HT1080 (cell line): Measurements from ENCODE around the gene NHSL1. TPM values are rescaled to one million over a fixed set of nuclear protein-coding genes. Genes with fewer than 3 reads are reported as not detected.

Source experiments
- DNase-seq: peaks from one replicate; pipeline ENCODE4 v3.0.0-alpha.2; 2015; ENCODE audit warnings: low read depth
- total RNA-seq: library from RNA; depleted of rRNA; stranded (reverse); fragments of >200 nt; shearing (Covaris generic); gene quantifications from 2 replicates; pipeline ENCODE4 v1.2.3, GENCODE V29; 2014

NHSL1 gene
- total RNA-seq, 1 experiment from 2014 or later, result 7.5 TPM

DNA sequence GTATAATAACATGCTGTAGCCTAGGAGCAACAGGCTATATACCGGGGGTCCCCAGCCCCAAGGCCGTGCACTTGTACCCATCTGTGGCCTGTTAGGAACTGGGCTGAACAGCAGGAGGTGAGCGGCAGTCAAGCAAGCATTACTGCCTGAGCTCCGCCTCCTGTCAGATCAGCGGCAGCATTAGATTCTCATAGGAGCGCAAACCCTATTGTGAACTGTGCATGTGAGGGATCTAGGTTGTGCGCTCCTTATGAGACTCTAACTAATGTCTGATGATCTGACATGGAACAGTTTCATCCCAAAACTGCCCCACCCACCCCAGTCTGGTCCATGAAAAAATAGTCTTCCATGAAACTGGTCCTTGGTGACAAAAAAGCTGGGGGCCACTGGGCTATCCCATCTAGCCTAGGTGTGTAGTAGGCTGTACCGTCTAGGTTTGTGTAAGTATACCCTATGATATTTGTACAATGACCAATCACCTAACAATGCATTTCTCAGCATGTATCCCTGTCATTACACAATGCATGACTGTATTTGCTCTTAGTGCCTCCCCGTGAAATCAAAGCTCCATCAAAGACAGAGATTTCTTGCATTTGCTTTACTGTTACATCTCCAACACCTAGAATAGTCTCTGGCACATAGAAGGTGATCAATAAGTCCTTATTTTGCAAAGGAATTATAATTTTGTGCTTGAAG is 30.8 kb downstream of the NHSL1 start:
- peak; percentile 77 for DNase-seq

DNA sequence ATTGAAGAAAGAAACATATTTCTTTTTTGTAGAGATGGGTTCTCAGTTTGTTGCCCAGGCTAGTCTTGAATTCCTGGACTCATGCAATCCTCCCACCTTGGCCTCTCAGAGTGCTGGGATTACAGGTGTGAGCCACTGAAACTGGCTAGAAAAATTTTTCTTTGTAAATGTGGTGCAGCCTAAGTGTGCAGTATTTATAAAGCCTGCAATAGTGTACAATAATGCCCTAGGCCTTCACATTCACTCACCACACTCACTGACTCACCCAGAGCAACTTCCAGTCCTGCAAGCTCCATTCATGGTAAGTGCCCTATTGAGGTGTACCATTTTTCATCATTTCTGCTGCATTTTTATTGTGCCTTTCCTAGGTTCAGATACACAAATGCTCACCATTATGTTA is 31.4 kb downstream of the NHSL1 start:
- DNase-seq, result peak; percentile 52

DNA sequence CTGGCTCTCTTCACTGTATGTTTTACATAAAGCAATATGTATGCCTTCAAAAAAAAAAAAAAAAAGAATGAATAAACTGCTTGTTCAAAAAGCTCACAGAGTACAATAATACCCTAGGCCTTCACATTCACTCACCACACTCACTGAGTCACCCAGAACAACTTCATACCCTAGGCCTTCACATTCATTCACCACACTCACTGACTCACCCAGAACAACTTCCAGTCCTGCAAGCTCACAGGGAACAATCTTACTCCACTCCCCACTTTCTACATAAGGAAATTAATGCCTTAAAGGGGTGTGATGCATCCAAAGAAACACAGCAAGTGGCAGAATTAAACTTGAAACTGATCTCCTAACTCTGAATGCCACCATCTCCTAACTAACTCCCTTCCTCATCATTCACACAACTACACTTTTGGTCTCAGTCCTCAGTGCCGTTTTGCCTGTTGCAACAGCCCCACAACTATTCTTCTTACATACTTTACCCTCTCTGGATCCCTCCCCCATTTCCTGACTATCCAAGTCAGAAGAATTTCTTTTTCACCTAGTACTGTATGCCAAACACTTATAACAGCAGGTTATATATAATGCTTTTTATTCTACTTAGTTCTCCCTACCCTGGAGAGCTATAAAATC is 34.2 kb downstream of the NHSL1 start:
- DNase-seq, result peak; percentile 99

DNA sequence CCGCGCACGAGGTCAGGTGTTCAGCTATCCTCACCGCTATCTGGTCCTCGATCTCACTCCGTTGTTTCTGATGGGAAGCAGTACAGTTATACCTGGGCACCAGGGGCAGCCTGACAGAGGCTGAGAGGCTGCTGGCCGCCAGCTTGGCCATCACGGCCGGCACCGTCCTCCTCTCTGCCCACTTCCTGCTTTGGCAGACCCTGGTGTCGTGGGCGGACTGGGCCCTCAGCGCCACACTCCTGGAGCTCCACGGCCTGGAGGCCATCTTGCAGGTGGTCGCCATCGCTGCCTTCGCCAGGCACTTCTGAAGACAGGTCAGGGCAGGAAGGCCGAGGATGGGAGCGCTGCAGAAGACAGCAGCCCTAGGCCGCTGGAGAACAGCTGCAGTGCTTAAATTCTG is 35.2 kb downstream of the NHSL1 start:
- no peak for DNase-seq

DNA sequence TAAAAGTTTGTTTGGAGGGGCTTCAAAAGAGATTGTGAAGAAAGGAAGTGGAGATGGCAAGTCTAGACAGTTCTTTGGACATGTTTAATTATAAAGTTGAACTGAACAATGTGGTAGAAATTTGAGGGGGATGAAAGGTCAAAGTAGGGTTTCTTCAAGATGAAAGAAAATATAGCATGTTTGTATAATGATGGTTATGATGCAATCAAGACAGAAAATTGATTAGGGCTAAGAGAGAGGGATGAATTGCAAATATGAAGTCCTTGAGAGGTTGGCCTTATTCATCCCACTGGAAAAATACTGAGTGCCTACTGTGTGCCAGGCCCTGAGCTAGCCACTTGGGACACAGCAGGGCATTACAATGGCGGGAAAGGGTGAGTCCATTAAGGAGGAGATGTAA is 37.6 kb downstream of the NHSL1 start:
- no peak for DNase-seq

DNA sequence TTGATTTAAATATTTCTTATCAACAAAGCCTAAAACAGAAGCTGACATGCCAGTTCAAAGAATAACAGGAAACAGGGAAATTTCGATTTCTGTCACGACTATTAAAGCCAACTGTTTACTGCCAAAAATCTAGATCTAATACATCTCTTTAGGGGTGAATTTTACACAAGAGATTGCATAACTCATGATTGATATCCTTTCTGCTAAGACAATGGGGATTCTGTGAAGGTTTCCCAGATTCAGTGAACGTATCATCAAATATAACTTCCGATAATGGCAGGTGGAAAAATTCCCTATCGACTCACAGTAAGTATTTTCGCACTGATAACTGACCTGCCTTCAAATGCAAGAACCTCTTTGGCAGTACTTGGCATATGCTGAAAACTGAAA is 42.9 kb downstream of the NHSL1 start:
- no peak for DNase-seq

DNA sequence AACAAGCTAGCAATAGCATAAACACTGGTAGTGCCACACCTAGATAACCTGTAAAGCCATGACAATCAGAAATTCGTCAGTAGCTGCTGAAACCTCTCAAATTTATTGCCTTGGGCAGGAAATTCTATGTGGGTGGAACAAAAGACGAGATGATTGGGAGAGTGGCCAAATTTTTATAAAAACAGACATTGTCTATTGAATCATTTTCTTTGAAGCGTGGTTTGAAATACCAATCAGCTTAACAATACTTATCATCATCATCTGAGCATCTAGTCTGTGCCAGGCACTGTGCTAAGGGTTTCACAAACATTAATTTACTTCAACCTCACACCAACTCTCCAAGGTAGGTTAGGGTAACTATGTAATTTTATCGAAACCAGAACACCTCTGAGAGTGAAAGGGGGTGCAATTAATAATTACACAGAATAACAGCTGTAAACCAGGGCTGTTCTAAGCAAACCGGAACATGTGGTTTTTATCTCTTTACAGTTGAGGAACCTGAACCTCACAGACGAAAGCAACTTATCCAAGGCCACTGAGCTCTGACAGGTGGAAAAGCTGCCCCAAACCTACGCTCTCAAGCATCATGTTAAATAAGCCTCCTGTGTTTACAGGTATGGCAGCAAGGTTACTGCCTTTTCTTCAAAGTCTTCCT is 43.4 kb downstream of the NHSL1 start:
- peak; percentile 71 for DNase-seq

DNA sequence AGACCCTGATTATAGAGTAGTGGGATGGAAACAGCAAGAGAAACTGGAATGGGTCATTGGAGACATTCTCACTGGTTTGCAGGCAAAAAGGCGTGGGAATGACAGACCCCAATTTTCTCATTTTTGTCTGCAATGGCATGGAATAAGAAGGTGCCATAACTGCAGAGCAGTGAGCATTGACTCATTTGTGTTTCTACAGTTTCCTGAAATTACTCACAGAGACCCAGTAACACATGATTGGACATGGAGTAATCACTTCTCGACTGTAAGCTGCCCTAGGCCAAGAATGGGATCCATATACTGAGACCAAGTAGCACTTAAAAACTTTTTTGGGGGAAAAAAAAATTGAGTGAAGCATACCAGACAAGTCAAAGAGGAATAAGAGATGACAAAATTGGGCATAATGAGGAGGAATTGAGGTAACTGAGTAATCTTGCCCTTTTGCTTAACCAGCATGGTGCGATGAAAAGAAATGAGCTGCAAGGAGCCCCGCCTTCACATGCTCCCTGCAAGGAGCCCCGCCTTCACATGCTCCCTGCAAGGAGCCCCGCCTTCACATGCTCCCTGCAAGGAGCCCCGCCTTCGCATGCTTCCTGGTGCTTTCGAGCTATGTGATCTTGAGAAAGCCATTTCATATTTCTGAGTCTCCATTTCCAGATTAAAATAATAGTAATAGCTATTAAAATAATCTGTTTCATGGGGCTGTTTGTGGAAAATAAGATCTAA is 44.1 kb downstream of the NHSL1 start:
- peak; percentile 29 for DNase-seq

DNA sequence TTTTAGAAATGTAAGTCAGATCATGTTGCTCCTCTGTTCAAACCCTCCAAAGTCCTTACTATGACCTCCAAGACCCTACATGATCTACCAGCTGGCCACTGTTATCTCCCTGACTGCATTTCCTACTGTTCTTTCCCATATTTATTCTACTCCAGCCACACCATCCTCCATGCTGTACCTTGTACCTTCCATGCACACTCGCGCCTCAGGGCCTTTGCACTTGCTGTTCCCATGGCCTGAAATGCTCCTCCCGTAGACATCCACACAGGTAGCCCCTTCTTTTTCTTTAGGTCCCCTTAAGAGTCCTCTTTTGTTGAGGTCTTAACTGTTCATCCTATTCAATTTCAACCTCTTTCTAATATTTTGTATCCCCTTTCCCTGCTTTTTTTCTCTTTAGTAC is 48.3 kb downstream of the NHSL1 start:
- DNase-seq, result no peak

DNA sequence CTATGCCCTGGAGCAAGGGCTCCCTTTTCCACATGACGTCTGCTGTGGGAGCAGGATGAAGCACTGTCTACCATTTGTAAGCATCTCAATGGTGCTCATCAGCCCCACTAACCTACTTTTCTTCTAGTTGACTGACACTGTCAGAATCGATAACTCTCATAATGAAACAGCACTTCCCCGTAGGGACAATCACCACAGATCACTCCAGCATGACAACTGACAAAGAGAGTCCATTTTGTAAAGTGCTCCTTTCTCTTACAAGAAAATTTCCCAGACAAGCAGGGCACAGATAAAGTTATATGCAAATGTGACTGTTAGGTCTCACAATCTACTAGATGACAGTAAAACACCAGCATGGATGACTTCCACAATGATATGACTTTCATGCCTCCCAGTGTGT is 48.8 kb downstream of the NHSL1 start:
- no peak for DNase-seq

DNA sequence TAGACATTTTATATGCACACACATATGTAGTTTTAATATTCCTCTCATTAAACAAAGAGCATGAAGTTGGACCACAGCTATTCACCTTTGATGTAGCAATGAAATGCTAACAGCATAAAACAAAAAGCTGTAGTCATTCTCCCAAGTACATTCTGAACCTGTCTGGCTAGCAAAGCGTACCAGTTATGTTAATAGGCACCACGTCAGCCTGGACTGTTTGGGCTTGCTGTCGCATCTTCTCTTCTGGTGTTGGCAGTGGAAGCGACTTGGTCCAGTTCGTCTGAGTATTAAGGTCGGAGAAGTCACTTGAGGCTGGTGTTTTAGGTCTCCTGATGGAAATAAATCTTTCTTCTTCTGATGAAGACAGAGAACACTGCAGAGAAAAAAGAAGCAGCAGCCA is 52.5 kb downstream of the NHSL1 start:
- DNase-seq, result no peak

DNA sequence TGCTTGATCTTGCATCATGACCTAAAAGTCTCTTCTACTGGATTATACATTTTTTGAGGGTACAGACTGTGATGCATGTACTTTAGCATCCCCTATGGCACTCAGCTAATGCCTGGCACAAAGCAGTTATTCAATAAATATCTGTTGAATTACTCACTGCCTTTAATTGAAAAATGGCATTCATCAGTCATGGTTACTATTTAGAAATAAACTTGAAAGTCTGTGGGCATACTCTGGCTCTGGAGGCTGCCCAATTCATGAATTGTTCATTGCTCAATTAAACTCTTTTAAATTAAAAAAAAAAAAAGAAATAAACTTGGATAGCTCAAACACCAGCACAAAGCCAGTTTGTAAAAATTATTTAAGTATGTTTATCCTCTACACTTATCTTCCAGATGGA is 55.3 kb downstream of the NHSL1 start:
- no peak for DNase-seq

DNA sequence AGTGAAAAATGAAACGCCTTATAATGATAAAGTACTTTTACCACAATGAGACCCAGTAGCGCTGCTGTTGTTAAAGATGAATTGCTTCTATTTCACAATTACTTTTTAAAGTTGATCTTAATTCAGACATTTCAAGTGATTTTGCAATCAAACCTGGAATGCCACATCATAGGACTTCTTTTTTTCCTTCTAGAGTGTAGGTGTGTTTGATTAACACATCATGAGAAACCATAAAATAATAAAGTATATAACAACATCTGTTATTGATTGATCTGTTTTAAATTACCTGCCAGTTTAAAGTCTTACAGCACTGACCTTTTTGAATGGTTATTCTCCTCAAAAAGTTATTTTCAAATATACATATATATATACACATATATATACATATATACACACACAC is 56.6 kb downstream of the NHSL1 start:
- DNase-seq, result no peak

DNA sequence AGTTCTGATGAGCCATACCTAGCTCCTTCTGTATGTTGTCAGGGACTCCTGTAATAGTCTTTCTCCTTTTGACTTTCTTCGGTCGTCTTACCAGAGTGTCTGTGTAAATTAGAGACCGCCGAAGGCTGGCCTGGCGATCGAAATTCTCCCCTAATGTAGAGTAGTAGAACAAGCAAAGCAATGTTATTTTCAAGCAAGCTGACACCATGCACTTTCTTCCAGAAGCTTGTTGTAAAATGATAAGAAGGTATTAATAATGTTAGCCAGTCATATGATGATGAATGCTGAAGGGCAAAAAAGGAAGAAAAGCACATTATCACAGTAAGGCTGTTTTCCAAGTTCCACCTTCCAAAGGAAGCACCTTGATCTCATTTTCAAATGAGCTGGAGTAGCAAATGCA is 57.3 kb downstream of the NHSL1 start:
- no peak for DNase-seq

DNA sequence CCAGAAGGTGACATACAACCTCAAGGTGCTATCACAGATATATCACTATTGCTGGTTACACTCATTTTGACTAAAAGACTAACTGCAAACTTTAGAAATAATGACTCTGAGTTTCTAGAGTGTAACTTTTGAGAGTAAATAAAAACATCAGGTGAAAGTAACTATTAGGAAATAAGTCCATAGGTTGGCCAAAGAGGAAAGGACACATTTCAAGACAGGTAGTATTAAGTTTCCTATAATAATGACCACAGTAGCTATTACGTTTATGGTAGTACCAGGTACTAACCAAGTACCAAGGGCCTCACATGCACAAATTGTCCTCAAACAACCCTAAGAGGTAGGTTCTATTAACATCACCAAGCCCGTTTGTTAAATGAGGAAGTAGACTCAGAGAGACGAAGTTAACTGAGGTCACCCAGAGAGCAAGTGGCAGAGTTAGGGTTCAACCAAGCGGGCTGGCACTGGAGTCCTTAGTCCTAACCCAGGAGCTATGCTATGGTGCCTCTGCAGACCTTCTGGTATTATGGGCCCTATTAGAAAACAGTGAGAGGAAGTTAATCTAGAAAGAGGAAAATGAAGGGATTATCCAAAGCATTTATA is 58.4 kb downstream of the NHSL1 start:
- no peak for DNase-seq

DNA sequence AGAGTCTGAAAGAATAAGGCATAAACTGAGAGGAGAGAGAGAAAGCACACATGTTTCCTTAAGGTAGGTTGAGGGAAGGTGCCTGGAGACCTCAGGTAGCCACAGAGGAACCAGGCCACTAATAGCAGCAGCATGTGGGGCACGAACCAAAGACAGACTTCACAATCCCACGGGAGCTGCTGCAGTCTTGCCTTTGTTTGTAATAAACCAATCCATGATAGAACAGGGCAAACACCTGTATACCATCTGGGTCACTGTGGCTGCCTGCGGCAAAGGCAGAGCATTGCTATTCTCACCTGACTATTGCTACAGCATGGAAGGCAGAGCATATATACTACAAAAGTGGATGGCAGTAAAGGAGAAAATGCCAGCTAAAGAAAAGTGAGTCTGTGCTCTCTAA is 59.0 kb downstream of the NHSL1 start:
- no peak for DNase-seq

DNA sequence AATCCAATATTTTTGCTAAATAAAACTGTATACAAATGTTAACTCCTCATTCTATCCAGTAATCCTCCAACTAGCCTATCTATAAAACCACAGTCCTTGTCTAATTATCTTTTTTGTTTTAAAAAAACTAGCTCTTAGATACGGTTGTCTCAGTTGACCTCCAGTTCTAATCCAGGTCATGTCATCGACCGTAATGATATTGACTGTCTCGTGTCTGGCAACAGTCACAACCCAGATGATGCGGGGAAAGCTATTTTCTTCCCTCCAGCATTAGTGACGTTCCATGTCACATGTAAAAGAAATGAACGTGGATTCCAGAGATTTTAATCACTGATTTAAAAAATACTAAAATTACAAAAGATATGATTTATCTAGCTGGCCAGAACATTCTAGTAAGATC is 59.7 kb downstream of the NHSL1 start:
- no peak for DNase-seq

DNA sequence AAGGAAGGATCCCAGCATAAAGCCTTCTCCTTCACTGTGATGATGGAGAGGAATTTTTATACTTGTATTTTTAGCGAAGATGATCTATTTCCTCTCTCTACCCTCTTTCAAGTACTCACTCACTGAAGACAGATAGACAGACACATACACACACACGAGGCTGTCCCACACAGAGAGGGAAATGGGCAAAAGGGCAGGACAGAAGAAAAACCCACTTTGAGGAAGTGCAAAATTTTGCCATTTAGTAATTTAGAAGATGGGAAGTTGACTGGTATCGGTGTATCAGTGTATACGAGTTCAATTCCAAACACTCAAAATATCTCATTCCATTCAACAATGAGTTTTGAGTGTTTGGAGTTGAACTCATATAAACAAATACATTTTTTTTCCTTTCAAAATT is 64.4 kb downstream of the NHSL1 start:
- no peak for DNase-seq

DNA sequence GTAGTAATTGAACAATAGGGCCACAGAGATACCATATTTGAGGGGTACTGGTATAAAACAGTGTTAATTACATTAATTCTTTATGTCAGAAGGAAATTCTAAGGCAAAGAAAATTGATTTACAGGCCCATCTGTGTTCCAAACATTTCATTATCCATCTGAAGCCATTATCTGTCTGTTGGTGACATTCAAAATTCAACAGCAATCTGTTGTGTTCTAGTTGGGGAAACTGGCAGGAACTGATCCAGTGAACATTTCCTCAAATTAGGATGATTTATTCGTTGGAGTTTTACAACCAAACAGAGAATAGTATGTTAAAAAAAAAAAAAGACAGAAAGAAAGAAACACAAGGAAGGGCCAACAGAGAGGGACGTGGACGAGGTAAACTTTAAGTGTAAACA is 65.2 kb downstream of the NHSL1 start:
- no peak for DNase-seq

DNA sequence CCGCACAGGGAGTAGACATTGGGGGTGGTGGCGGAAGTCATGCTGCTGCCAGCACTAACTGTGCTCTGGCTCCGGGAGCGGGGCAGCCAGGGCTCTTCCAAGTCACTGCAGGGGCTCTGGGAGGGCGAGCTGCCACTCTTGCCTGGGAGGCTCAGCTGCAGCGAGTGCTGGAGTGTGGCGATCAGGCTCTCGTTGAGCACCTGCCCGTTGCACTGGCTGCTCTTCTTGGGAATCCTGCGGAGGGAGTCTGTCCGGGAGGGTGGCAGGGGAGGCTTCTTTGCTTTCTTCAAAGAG is 67.3 kb downstream of the NHSL1 start:
- DNase-seq, result no peak

DNA sequence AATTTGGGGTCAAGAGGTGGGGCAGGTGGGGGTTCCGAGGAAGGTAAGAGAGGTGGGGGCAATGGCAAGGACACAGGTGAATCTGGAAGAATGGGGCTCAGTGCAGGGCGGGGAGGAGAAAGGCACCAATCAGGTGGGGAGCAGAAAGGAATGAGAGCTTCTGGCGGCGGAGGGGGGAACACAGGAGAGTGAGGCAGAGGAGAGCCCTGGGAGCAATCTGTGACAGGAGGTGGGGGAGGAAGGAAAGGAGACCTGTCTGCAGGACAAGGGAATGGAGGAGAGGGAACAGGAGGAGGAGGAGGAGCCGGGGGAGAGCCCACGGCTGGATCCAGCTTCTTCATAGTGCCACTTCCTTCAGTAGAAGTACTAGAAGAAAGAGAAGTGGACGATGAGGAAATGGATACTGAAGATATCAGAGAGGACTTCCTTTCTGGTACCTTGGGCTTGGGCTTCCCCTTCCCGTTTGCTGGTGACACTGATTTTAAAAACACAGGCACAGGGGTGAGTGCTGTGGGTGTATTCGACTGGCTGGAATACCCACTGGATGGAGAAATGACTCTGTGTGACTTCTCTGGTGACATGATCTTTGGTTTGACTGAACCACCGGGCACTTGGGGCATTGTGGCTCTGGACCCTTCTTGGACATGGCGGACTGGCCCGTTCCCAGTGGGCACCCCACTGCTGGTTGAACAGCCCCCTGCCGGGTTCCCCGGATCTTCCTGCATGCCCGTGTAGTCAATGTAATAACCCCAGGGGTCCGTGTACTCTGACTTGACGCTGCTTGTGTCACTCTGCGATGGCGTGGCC is 67.8 kb downstream of the NHSL1 start:
- DNase-seq, result no peak
